GM12872 (cell line): ENCODE data around the gene LSM14B.
A peak's percentile ranks its signal among the peaks of the same experiment; 100 is the strongest.

Source experiments
- TF ChIP-seq, protein P1 (sequence below): IDR thresholded peaks from 3 replicates; pipeline ENCODE4 v1.5.1; 2011; ENCODE audit warnings: low read depth, mild to moderate bottlenecking, low read length, moderate library complexity; ENCODE audit not compliant: insufficient read depth

Gene LSM14B

DNA sequence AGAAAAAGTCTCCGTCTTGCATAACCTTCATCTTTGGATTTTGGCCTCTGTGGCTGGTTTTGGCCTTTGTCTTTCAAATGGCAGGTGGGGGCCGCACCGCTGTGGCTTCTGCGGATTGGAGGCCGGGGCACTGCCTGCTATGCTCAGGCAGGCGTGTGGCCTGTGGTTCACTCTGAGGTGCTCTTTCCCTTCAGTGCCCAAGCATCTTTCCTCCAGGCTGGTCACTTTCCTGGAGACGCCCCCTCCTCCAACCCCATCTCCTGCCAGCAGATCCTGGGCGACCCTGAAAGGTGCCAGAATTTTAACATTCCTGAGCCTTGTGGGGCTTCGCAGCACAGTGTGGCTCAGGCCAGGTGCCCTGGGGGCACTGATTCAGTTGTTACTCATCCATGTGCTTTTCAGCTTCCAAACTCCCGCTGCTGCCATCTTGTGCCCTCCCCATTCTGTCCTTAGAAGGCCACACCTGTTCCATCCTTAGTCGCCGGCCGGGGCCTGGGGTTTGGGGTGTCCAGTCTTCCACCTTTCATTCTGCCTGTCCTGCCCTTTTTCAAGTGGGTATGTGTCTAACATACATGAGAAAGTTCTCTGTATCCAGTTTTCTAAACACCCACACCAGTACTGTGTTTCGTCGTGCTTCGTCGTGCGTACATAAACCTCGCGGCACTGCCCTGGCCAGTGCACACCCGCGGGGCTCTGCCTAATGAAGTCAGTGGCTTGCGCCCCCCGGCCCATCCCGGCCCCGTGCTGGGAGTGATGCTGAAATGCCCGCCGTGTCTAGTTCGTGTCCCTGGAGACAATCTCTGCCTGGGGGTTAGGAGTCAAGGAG is 33.4 kb downstream of the LSM14B start:
- TF ChIP-seq, protein P1, sequence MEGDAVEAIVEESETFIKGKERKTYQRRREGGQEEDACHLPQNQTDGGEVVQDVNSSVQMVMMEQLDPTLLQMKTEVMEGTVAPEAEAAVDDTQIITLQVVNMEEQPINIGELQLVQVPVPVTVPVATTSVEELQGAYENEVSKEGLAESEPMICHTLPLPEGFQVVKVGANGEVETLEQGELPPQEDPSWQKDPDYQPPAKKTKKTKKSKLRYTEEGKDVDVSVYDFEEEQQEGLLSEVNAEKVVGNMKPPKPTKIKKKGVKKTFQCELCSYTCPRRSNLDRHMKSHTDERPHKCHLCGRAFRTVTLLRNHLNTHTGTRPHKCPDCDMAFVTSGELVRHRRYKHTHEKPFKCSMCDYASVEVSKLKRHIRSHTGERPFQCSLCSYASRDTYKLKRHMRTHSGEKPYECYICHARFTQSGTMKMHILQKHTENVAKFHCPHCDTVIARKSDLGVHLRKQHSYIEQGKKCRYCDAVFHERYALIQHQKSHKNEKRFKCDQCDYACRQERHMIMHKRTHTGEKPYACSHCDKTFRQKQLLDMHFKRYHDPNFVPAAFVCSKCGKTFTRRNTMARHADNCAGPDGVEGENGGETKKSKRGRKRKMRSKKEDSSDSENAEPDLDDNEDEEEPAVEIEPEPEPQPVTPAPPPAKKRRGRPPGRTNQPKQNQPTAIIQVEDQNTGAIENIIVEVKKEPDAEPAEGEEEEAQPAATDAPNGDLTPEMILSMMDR, result no peak

DNA sequence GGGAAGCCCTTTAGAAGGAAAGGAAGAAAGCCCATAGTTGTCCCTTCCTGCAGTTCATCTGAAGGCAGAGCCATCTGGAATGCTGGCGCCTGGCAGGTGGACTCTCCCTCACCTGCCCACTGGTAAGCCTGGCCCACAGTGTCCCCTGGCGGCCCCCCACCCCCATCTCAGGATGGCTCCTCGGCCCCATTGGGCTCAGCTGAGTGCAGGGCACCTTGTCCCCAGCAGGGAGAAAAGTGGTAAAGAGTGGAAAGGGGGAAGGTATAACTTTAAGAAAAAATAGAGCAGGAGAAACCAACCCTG is 33.9 kb downstream of the LSM14B start:
- TF ChIP-seq, protein P1, result no peak

DNA sequence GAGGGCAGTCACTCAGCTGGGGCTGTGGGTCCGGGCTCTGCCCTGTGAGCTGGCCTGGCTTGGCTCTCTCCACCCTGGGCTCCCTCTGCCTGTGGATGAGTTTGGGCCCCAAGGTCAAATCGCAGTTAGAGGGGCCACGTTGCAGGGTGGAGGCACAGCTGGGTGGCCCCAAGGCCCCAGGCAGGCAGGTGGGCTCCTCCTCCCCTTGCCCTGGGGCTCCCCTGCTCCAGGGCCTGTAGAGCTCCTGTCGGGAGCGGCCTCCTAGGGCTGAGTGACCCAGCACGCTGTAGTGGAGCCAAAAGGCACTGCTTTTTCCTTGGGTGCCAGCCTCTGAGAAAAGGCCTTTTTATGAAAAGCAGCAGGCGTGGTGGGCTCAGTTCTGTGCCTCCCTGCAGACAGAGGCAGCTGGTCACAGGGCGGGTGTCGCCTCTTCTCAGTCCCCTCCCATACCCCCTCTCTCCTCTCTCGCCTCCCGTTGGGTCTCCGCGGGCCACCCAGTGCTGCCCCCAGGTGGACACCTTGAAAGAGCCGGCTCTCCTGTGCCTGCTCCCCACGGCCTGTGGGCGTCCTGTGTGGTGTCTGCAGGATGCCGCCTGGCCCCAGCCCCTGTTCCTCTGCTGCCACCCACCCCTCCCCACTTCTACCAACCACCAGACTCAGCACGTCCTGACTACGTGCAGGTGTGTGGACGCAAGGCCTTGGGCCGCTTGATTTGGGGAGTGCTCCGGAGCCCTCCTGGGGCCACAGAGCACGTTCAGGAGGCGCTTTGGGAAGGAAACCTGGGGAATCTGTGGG is 34.5 kb downstream of the LSM14B start:
- TF ChIP-seq, protein P1, result peak; percentile 68

DNA sequence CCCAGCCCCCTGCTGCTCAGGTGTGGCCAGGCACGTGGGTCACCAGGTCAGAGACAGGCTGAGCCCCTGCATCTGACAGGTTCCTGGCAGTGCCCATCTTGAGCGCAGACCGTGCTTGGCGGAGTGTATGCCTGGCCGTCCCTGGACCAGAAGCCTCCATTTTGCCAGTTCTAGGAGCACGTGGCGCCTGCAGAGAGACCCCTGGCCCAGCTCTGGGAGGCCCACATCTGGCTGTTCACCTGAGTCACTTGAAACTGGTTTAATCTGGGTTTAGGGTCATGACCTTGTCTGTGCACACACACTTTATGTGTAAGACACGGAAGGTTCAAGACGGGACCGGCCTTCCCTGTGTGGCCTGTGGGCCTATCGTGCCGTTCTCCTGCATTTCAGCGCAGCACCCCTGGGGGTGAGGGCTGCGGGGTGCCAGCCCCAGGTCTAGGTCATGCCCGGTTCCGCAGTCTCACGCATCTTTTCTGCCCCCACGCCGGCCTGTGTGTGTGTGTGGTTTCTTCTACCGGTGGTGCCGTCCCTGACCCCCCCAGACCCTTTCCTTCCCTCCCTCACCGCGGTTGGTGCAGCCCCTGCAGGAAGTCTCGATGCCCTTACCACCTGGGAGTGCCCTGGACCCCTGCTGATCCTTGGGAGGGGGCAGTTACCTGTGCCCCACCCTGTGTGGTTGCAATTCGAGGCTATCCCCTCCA is 35.3 kb downstream of the LSM14B start:
- TF ChIP-seq, protein P1, result no peak

DNA sequence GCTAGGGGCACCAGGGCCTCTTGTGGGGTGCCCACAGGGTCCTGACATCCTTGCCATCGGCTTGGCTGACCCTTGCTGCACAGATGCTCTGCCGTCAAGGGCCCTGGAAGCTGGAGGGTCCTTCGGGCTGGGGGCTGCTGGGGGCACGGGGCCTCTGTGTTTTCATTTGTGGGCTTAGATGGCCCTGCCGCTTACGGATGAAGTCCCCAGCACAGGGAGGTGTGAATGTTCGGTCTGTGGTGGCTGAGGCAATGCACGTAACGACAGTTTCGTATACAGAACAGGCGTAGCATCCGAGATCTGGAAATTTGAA is 35.8 kb downstream of the LSM14B start:
- TF ChIP-seq, protein P1, result no peak

DNA sequence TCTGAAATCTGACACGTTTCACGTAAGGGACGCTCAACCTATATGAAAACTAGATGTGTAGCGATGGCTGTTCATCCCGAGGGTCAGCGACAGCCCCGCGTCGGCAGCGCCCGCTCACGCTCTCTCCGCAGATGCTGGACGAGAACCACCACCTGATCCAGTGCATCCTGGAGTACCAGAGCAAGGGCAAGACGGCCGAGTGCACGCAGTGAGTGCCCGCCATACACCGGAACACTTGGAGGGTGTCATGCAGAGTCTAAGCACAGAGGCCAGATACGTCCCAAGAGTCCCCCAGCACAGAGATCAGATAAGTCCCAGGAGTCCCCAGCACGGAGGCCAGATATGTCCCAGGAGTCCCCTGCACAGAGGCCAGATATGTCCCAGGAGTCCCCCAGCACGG is 36.3 kb downstream of the LSM14B start:
- TF ChIP-seq, protein P1, result no peak

DNA sequence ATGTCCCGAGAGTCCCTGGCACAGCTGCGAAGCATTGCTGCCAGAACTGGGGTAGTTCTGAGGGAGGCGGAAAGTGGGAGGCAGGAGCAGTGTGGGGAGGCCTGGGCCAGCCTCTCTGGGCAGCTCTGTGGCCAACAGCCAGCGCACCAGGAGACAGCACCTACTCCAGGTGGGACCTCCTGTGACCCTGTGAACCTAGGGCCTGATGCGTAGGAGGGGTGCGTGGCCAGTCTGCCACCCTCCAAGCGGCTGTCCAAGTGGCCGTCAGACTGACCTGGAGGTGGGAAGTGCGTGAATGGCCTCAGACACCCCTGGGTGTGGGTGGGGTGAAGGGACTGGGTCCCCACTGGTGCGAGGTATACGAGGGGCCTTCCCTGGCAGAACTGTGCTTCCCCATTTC is 36.8 kb downstream of the LSM14B start:
- TF ChIP-seq, protein P1, result no peak
